Renal cortical epithelial cell (primary cell): ENCODE data around the gene APOL5. TPM values are rescaled to one million over a fixed set of nuclear protein-coding genes. Genes with fewer than 3 reads are reported as not detected.
"Not testable (repeated sequence)": the region's sequence is repeated elsewhere in the genome, so short reads cannot be mapped to it uniquely, and the experiment has no call there.

ENCODE experiments used
- DNase-seq: peaks from one replicate; pipeline ENCODE4 v3.0.0-alpha.2; 2011; ENCODE audit warnings: low read depth
- total RNA-seq: library from RNA; depleted of rRNA; stranded (reverse); fragments of >200 nt; gene quantifications from 2 replicates; pipeline ENCODE4 v1.2.3, GENCODE V29; 2014

The APOL5 gene
- total RNA-seq, 1 donor from 2014 or later = not detected

GRCh38 chr22:35708917-35709316 is 8.8 kb upstream of the APOL5 start:
- no peak for DNase-seq

- no peak for DNase-seq
Measured at GRCh38 chr22:35711336-35711735, 6.3 kb upstream of the APOL5 start.

GRCh38 chr22:35712672-35713071 is 5.0 kb upstream of the APOL5 start:
- no peak for DNase-seq

- no peak for DNase-seq
Measured at GRCh38 chr22:35719212-35719875, 1.7 kb downstream of the APOL5 start.

- DNase-seq = no peak
Measured at GRCh38 chr22:35721960-35722359, 4.3 kb downstream of the APOL5 start.

- no peak for DNase-seq
Measured at GRCh38 chr22:35725521-35725920, 7.8 kb downstream of the APOL5 start.

- no peak for DNase-seq
Measured at GRCh38 chr22:35726398-35726797, 8.7 kb downstream of the APOL5 start.

GRCh38 chr22:35726933-35727332 is 9.3 kb downstream of the APOL5 start:
- no peak for DNase-seq

- DNase-seq = no peak
Measured at GRCh38 chr22:35727436-35727835, 9.8 kb downstream of the APOL5 start.

GRCh38 chr22:35728639-35729308 is 11.1 kb downstream of the APOL5 start:
- peak; percentile 65 for DNase-seq

GRCh38 chr22:35729309-35729698 is 11.6 kb downstream of the APOL5 start:
- DNase-seq = no peak

GRCh38 chr22:35731321-35731720 is 13.6 kb downstream of the APOL5 start:
- DNase-seq = no peak

- no peak for DNase-seq
Measured at GRCh38 chr22:35732116-35732515, 14.4 kb downstream of the APOL5 start.

- DNase-seq = no peak
Measured at GRCh38 chr22:35733036-35733435, 15.4 kb downstream of the APOL5 start.

GRCh38 chr22:35733791-35734516 is 16.3 kb downstream of the APOL5 start:
- DNase-seq = no peak

GRCh38 chr22:35734517-35734827 is 16.8 kb downstream of the APOL5 start:
- no peak for DNase-seq

GRCh38 chr22:35735542-35735941 is 17.9 kb downstream of the APOL5 start:
- no peak for DNase-seq

- DNase-seq = no peak
Measured at GRCh38 chr22:35736166-35736565, 18.5 kb downstream of the APOL5 start.

- DNase-seq = no peak
Measured at GRCh38 chr22:35736701-35737100, 19.0 kb downstream of the APOL5 start.

GRCh38 chr22:35737886-35738285 is 20.2 kb downstream of the APOL5 start:
- DNase-seq = not testable (repeated sequence)

GRCh38 chr22:35739076-35739930 is 21.6 kb downstream of the APOL5 start:
- DNase-seq = no peak

GRCh38 chr22:35739931-35740380 is 22.3 kb downstream of the APOL5 start:
- DNase-seq = no peak
